ENCODE measurements around the gene ZNF747.
"Not testable (repeated sequence)": the region's sequence is repeated elsewhere in the genome, so short reads cannot be mapped to it uniquely, and the experiment has no call there.

The ZNF747 gene

DNA sequence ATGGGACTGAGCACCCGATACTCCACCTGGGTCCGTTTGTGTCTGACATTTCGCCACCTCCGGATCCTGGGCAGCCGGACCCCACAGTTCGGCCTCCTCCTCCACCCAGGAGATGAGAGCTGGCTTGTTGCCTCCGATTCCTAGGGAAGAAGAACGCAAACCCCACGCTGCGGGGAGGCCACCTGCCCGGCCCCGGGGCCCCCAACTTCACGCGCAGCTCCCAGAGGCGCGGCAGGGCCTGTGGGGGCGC lies 23.0 kb upstream of the ZNF747 start:
- no peak for DNase-seq

DNA sequence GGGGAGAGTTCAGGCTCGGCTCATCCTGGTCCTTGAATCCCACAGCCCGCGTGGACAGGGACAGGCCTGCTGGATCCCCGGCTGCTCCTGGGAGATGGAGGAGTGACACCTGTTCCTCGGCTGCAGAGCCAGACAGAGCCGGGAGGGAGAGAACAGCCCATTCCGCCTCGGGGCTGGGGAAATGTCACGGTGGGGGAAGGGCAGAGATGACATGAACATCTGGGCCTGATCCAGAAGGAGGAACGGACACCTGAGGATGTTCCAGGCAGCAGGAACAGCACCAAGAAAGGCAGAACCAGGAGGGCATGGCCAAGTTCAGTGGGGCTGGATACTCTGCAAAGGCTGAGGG lies 21.4 kb upstream of the ZNF747 start:
- DNase-seq = no peak

DNA sequence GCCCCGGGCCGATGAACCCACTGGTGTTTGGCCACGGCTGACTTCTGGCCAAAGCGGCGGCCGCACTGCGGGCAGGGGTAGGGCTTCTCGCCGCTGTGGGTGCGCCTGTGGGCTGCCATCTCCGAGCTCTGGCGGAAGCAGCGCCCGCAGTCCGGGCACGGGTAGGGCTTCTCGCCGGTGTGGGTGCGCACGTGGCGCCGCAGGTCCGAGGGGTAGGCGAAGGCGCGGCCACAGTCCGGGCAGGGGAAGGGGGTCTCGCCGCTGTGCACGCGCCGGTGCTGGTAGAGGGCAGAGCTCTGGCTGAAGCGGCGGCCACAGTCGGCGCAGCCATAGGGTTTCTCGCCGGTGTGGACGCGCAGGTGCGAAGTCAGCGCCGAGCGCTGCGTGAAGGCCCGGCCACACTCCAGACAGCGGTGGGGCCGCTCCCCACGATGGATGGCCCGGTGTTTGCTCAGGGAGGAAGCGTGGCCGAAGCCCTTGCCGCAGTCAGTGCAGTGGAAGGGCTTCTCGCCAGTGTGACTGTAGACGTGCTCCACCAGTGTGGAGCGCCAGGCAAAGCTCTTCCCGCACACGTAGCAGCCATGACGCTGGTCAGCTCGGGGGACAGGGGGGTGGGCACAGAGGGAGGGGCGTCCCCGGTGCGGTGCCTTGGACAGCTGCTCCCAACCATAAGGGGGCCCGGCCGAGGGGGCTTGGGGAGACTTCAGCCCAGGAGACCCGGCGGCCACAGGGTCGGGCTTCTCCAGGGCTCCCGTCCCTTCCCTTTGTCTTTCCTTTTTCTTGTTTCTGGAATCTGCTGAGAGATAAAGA lies 20.9 kb upstream of the ZNF747 start:
- no peak for DNase-seq

DNA sequence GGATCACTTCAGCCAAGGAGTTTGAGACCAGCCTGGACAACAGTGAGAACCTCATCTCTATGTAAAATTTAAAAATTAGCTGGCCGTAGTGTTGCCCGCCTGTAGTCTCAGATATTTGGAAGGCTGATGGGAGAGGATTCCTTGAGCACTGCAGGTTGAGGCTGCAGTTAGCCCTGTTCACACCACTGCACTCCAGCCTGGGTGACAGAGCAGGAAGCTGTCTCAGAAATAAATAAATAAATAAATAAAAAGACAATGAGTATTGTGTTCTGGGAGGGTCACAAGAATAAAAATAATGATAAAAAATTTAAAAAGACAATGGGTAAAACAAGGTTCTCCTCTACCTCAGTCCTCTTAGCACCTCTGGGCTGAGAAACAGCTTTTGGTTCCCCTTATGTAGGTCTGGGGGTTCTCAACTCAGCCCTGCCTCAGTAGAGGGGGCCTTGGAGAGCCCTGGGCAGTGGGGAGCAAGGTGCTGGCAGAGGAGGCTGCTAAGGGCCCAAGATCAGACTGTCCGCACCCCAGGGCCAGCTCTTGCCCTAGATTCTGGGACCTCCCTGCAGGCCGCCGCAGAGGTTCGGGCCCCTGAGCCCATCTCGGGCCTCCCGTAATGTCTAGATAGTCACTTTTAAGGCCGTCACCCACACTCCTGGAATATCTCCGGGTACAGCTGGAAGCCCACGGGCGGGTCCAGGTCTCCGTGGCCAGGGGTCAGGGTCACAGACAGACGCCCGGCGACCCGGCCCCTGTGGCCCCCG lies 20.1 kb upstream of the ZNF747 start:
- DNase-seq = no peak

DNA sequence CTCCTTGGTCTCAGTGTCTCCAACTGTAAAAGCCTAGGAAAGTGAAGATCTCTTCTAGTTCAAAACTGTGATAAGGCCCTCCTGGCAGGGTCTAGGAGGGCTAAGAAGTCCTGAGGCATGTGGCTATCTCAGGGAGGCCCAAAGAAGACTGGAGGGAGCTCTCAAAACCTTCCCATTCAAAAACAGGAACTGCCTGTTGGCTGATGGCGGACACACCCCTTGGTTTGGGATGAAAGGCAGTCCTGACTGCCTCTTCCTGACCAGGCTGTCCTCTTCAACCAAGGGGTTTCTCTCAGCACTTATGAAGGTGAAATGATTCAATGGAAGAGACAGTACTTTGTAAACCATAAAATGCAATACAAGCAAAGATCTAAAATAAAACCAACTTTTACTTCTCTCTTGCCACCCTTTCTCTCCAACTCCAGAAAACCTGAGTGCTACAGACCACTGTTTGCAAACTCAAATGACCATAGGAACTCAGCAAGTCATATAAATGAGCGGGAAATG lies 18.8 kb upstream of the ZNF747 start:
- no peak for DNase-seq

DNA sequence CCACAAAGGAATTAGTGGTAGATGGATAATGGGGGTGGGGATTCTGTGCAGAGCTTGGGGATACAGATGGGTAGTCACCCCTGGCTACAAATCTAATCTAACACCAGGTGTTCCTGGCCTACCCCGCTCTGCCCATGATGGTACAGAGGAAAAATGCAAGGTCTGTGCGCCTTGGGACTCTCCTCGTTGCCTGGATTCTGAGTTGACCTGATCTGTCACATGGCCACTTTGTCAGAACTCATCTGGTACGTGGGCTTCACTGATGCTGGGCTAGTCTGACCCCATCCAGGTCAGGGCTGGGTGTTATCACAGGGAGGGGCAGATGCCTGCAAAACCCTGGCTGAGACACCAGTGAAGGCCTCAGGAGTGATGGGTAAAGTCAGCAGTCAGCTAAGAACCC lies 18.3 kb upstream of the ZNF747 start:
- DNase-seq = no peak

DNA sequence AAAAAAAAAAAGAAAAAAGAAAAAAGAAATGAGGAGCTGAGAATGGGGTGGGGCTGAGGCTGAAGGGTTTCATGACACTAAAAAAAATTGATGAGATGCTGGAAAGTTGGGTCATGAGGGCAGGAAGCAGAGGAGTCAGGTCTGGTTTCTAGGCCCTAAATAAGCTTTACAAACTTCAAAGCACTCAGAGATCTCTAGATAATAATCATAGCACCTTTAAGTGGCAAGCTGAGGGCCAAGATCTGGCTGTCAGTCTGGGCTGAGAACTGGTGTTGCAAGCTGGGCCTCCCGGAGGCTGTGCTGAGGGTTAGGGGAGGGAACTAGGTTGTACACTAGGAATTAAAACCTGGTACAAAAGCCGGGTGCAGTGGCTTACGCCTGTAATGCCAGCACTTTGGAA lies 17.1 kb upstream of the ZNF747 start:
- peak; percentile 89 for DNase-seq

DNA sequence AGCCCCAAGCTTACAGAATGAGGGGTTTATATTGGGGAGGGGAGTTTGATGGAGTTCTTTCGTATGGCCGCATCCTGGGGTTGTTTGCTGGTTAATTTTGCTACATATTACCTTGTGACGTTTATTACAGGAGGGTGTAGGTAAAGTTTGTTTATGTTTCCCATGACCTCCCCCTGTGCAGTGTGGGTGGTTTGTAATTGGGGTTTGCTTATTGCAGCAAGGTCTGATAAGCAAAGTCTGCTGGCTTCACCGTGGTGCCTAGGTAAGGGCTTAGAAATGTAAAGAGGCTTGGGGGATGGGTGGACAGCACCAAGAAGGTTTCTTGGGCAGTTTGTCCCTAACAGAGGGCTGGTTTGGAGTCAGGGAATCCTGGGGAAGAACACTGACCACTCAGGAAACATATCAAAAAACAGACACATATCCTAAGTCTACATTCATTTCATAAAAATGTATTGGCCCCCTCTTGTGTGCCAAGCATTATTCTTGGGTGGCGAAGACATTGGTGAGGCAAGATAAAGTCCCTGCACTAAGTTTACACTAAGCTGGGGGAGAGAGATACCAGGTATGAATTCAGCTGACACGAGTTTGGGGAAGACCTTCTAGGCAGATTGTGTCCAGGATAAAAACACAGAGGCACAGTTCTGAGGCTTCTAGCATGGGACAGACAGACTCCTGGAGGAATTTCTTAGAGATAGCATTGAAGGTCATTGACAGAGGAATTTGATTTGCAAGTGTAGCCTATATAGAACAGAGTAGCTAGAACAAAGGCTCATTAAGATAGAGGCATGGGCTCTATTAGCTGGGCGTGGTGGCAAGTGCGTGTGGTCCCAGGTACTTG lies 14.0 kb upstream of the ZNF747 start:
- no peak for DNase-seq

DNA sequence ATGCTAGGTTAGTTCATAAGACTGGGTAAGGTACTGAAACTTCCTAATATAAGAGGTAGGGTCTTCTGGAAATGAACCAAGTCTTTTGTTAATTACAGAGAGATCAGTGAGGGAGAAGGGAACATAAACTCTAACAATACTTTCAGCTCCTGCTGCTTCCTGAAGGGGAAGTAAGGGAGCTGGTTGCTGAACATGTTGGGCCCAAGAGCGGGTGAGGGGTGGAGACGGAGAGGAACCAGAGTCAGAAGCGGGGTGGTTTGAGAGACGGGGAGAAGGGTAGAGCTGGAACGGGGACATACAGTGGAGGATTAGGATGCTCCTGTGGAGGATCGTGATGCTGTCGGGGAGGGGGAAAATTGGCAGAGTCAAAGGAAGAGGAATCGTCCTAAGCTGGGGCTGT lies 11.5 kb upstream of the ZNF747 start:
- DNase-seq = no peak

DNA sequence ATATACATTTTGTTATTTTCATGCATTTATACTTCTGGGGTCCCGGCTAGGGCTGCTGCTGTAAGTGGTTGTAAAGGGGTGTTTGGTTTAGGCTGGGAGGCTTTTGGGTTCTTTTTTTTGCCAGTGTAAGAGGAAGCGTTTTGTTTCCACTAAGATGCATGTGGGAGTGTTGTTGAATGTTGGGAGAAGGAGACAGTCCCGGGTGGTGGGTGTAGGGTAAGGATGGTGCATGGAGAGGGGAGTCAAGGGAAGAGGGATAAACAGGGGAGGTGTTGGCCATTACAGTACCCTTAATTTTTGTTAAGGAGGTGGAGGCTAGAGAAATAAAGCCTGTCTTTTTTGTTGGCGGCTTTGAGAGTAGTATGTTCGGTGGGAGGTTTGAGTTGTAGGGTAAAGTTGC lies 8.4 kb upstream of the ZNF747 start:
- DNase-seq = no peak

DNA sequence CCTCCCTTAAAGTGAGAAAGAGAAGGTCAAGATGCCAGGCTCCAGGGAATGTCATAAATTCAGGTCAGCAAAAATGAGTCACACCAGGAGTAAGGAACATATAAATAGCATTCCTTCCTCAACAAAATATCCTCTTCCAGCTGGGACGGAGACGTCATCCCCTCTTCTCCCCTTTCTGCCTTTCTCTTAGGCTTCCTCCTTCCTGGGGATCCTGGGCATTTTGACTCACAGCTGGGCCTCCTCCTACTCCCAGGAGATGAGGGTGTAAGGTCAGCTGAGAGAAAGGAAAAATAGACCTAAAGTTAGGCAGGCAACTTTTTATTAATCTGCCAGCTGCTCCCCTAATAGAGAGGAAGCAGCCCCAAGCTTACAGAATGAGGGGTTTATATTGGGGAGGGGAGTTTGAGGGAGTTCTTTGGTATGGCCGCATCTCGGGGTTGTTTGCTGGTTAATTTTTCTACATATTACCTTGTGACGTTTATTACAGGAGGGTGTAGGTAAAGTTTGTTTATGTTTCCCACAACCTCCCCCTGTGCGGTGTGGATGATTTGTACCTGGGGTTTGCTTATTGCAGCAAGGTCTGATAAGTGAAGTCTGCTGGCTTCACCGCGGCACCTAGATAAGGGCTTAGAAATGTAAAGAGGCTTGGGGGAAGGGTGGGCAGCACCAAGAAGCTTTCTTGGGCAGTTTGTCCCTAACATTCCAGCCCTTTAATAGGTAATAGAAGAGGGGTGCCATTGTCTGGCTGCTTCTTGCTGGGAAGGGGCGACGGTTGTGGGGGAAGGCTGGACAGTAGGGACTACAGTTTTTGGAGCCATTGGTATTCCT lies 7.1 kb upstream of the ZNF747 start:
- DNase-seq = no peak

DNA sequence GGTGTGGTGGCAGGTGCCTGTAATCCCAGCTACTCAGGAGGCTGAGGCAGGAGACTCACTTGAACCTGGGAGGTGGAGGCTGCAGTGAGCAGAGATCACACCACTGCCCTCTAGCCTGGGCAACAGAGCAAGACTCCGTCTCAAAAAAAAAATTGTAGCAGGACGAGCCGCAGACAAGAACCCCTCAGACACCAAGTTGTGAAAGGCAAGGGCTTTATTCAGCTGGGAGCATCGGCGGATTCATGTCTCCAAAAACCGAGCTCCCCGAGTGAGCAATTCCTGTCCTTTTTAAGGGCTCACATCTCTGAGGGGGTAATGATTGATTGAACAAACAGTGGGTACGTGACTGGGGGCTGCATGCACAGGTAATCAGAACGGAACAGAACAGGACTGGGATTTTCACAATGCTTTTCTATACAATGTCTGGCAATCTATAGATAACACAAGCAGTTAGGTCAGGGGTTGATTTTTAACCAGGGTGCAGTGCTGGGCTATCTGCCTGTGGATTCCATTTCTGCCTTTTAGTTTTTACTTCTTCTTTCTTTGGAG lies 6.3 kb upstream of the ZNF747 start:
- not testable (repeated sequence) for DNase-seq

DNA sequence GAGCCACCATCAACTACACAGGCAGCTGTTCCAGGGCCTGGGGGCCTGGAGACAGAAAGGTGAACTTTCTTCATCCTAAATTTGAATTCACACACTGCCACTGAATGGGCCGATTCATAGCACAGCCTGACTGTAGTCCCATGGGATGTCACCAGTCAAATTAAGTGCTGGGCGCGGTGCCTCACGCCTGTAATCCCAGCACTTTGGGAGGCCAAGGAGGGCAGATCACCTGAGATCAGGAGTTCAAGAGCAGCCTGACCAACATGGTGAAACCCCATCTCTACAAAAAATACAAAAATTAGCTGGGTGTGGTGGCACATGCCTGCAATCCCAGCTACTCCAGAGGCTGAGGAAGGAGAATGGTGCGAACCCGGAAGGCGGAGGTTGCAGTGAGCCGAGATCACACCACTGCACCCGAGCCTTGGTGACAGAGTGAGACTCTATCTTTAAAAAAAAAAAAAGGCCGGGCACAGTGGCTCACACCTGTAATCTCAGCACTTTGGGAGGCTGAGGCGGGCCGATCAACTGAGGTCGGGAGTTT lies 5.4 kb upstream of the ZNF747 start:
- DNase-seq = not testable (repeated sequence)

DNA sequence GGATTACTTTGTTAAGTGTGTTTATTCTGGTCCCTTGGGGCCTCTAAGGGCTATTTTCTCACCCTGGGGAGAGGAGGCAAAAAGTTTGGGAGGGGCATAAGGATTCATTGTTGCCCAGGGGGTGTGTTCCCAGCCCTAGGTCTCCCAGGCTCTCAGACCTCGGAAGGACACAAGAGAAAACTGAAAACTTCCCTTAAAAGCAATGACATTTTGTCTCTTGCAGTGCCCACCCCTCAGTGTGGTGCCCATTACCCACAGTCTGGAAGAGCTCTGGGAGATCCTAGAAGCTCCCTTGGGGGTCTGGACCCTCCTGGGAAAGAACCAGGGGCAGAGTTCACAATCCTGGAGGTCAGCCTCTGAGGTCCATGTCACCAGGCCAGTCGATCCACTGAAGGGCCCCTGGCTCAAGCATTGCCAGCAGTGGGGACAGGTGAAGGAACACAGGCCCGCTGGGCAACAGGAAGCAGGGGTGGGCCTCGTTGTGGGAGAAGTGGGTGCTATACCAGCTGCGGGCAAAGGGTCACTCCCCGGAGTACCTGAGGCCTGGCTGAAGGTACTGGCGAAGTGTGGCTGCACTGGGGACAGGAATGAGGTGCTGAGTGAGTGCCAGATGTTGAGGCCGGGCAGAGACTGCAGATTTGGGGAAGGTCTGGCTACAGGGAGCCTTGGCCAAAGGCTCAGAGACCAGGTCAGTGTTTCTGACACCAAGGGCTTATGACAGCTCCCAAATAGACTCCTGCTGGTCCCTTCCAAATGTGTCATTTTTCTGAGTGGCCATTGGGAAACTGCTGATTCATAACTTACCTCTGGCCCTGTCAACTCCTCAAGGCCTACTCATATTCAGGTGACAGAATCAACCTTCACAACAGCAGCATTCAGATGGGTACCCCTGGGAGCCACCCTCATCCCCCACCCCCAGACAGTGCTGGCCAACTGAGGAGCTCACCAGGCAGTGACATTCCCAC lies 4.6 kb upstream of the ZNF747 start:
- no peak for DNase-seq

DNA sequence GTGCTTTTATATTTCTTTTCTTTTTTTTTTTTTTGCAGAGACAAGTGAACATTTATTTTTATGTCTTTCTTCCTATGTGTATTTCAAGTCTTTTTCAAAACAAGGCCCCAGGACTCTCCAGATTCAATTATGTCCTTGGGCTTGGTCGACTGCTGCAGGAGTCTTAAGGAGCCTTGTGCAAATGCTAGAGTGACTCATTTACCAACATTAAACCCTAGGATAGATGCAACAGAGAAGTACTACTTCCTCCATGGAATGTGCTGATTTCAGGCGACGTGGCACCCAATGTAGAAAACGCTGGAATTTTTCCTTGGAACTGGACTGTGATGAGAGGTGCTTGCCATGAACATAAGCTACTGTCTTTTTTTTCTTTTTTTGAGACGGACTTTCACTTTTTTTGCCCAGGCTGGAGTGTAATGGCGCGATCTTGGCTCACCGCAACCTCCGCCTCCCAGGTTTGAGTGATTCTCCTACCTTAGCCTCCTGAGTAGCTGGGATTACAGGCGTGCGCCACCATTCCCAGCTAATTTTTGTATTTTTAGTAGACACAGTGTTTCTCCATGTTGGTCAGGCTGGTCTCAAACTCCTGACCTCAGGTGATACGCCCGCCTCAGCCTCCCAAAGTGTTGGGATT lies 1.9 kb upstream of the ZNF747 start:
- DNase-seq = not testable (repeated sequence)

DNA sequence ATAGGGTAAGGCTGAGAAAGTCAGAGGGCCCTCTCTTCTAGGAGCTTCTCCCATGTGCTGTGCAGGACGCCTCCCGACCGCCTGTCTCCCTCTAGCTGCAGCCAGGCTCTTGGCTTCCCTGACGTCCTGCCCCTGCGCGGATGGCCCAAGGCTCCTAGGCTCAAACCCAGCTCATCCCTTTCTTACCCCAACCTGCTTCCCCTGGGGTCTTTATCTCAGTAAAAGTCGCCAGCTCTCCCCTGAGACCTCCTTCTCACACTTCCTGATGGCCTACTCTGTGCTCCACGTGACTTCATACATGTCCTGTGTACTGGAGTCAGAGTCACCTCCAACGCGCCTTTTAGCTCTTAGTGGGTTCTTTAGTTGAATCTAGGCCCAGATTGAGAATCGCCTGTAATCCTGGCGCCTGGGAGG lies 1.1 kb upstream of the ZNF747 start:
- DNase-seq = peak; percentile 58

DNA sequence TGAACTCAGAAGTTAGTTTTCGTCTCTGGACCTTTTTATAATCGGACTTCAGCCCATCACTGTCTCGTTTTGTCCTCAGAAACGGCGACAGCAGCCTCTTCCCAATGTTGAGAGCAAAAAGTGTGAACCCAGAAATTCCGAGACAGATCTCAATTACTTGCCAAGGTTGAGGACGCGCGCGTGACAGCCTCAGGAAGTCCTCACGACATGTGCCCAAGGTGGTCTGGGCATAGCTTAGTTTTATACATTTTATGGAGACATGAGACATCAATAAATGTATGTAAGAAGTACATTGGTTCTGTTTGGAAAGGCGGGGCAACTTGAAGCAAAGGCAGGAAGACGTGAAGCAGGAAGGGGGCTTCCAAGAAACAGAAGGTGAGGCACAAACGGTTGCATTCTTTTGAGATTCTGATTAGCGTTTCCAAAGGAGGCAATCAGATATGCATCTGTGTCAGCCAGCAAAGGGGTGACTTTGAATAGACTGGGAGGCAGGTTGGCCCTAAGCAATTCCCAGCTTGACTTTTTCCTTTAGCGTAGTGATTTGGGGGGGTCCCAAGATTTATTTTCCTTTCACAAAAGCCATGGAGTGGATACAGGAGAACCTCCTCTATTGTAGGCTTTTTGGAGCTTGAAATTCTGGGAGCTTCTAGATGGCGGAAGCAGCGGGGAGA lies 583 bp upstream of the ZNF747 start:
- DNase-seq = peak; percentile 43

DNA sequence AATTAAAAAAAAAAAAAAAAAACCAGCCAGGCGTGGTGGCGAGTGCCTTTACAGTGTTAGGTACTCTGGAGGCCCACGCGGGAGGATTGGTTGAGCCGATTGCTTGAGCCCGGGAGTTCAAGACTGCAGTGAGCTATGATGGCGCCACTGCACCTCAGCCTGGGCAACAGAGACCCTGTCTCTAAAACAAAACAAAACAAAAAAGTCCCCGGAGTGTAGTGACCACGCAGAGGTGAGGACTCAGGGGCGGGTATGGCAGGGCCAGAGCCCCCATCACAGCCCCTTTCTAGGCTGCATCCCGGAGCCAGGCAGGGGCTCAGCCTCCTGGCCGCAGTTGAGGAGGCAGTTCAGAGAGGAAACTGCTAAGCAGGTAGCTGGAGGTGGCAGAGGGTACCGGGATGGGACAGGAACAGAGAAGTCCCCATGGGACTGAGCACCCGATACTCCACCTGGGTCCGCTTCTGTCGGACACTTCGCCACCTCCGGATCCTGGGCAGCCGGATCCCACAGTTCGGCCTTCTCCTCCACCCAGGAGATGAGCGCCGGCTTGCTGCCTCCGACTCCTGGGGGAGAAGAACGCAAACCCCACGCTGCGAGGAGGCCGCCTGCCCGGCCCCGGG lies 800 bp downstream of the ZNF747 start:
- DNase-seq = no peak

DNA sequence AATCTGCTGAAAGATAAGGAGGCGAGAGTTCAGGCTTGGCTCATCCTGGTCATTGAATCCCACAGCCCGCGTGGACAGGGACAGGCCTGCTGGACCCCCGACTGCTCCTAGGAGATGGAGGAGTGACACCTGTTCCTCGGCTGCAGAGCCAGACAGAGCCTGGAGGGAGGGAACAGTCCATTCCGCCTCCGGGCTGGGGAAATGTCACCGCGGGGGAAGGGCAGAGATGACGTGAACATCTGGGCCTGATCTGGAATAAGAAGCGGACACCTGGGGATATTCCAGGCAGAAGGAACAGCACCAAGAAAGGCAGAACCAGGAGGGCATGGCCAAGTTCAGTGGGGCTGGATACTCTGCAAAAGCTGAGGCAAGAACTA lies 1.5 kb downstream of the ZNF747 start:
- DNase-seq = no peak
